HG02678 (cell line): ENCODE measurements around the gene DCBLD2.

Experiments used
- ATAC-seq: cut with Tn5 transposase; IDR thresholded peaks from one replicate; pipeline ENCODE4 v1.9.1; 2021; ENCODE audit warnings: mild to moderate bottlenecking, moderate library complexity; ENCODE audit not compliant: unreplicated experiment

The DCBLD2 gene

DNA sequence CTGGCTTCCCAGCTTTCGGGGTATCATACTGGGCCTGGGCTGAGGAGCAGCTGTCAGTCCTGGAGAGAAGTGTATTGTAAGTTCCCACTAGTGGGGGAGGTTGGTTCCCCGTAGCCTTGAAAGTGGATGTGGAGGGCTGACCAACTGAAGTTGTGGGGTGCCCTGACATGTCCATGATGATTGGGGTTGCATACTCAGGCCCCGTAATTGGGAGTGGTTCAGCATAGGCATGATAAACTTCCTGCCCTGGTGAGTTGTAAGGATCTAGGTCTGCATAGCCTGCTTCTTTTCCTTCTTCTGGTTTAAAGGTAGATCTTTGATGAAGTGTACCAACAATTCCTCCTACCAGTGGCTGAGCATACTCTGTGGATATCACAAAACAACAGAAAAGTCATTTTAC is 102.0 kb downstream of the DCBLD2 start:
- no peak for ATAC-seq

DNA sequence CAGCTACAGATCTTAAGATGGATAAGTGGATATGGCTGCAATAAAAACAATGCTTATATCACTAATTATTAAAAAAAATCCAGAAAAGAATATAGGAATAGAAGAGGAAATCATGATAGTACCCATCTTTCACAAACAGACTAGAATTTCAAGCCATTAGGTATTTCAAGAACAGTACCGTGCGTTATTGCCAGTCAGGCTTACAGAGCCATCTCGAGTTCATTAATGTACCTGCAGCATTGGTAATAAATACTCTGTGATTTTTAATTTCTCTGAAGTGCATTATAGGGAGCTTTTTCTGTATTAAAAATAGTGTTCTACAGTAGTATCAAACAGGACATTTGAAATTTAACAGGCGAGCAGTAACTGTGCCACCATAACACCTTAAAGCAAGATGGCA is 102.7 kb downstream of the DCBLD2 start:
- ATAC-seq, result no peak

DNA sequence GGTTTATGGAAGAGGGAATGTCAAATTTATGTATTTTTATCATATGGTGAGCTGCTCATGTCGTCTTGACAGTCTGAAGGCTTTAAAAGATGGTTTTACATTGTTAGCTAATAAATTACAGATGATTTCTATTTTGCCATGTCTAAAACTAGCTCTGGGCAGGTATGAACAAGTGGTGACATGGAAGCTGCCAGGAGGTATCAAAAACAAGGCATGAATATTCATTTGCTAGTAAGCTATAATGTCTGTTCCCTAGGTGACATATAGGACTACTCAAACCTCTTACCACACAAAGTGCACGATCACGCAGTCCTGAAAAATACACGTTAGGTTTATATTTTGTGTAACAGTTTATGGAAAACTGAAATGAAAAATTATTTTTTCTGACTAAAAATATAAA is 103.6 kb downstream of the DCBLD2 start:
- no peak for ATAC-seq

DNA sequence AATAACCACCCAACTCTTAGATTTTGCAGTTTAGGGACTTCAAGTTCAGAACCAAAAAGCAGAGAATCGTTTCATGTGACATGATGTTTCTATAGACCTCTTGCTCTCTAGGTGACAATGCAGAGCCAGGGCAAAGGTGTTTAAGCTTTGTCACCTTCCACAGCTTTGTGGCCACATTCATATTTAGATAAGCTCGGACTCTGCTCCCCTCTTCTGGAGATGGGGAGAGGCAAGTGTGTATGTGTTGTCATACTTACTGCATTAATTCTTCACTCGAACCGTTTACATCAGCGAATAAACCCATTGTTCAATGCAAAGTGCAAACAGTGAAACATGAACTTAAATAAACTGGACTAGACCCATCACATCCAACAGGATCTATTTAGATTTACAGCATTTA is 105.2 kb downstream of the DCBLD2 start:
- ATAC-seq, result no peak

DNA sequence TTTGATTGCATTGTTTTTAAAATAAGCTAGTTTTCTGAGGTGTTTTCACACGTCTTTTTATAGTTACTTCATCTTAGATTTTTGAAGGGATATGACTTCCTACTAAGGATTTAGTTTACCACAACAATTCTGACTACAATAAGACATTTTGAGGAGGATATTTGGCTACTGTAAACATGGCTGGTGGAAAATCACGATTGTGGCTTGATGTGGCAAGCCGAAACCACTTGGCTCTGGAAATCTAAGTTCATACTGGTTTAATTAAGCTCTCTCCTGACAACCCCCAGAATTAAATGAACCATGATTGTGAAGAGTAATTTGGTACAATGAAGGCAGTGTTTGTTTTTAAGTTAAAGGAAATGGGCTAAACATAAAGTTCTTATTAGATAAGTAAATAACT is 107.5 kb downstream of the DCBLD2 start:
- ATAC-seq, result no peak

DNA sequence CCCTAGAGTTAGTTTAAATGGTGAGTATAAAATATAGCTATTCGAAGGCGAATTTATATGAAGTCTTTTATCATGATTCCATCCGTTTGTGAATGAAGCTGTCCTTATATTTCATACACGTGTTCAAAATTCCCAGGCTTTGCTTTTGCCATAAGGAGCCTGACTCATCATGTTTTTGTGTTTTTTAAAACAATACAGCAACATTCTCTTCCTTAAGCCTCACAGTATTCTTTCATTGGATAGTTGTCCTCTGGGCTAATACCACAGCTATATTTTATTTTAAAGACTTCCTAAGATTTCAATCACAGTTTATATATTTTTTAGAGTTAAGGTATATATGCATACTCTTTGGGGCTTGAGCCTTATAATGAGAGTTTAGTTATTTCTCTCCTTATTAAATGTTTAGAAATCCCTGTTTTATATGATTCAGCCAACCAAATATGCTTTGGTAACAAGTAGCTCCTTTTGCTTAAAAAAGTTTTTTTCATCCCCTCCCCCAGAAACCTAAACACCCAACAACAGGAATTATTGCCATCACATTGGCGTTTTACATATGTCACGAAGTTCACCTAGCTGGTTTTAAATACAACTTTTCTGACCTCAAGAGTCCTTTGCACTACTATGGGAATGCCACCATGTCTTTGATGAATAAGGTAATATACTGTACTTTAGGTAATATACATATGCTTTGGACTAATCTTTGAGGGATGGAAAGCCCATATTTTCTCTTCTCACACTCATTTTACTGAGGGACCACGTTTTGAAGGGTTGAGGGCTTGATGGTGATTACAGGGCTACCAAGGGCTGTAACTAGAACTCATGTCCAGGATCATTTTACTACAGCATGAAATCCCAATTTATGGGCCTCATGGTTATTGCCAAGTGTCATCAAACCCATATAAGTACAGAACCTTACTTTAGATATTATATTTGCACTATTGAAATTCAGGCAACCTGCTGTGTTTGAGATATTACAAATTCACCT is 109.9 kb downstream of the DCBLD2 start:
- no peak for ATAC-seq

DNA sequence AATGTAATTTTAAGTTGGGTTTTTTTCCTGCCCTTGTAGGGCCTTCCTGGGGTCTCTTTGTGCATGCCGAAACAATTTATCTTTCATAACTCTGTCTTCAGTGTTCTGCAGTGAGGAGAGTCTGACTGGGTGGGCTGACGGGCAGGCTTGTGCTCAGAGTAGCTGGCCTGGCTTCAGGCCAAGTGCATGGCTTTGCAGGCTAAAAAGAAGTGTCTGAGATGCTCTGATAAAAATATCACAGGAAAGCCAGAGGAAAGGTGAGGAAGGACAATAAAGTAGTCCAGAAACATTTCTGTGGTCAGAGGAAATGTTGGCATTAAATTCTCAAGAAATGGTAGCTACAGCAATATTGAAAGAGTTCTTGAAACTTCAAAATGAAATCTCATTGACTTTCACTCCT is 112.8 kb downstream of the DCBLD2 start:
- no peak for ATAC-seq

DNA sequence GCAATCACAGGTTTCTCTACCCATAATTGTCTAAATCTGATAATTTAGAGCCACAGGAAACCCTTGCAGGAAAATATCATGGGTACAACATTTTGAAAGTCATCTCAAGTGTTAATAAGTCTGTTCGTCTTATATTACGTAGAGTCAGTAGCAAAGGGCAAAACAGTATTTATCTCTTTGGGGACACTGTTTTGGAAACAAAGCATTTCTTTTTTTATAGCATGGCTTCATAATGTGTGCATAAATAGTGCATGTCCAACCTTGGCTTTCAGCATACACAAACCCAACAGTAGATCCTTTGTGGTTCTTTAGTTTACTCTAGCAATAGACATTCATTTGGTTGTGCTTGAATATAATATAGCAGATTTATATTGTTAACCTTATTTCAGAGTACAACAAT is 114.3 kb downstream of the DCBLD2 start:
- ATAC-seq, result no peak

DNA sequence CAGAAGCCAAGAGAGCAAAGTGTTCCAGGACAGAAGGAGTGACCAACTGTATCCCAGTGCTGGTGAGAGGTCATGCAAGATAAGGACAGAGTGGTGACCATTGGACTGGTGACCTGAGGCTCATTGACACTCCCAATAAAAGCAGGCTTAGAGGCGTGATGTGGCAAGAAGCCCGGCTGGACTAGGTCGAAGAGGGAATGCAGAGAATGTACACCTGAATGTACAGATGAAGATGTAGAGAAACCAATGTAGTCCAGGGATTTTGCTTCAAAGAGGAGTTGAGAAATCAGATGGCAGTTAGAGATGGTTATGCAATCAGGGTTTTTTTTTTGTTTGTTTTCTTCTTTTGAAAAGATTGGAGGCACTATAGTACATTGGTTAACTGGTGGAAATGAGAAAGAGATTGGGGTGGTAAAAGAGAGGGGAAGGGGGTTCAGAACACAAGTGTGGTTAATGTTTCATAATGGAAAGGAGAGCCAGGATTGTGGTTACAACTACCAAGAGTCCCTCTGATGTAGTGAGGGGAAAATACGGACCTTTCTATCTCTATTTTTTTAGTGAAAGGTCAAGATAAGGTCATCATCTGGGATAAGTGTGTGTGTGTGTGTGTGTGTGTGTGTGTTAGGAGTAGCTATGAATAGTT is 115.0 kb downstream of the DCBLD2 start:
- ATAC-seq, result no peak

DNA sequence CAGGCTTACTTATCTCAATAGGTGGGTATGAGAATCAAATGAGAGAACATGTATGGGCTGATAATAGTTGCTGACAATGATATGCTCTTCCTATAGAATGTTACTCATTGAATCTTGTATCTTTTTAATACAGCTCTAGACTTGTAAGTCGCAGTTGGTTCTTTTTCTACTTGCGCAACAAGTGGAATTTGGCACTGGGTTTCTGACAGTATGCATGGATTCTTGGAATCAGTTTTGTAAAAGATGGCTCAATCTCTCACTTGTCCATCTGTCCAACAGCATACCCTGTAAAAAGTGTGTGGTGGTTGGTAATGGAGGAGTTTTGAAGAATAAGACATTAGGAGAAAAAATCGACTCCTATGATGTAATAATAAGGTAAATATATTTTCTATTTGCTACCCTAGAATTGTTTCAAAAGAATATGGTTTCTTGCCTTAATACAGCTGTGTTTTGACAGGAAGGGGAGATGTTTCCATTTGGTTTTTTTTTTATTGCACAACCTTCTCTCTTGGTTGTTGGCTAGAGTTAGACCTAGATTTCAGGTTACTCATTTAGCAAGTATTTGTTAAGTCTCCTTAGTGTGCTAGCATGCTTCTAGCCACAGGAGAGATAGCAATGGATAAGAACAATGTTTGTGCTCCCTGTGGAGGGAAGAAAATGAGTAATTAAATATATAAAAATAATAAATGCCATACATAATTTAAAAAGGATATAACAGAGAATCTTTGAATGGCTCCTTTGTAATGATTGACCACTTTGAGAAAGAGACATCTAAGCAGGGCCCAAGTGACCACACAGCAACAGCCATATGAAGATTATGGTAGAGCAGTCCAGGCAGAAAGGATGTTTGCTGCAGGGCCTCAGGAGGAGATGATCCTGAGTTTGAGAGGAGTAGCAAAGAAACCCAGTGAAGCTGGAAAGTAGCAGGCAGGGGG is 116.6 kb downstream of the DCBLD2 start:
- ATAC-seq, result no peak

DNA sequence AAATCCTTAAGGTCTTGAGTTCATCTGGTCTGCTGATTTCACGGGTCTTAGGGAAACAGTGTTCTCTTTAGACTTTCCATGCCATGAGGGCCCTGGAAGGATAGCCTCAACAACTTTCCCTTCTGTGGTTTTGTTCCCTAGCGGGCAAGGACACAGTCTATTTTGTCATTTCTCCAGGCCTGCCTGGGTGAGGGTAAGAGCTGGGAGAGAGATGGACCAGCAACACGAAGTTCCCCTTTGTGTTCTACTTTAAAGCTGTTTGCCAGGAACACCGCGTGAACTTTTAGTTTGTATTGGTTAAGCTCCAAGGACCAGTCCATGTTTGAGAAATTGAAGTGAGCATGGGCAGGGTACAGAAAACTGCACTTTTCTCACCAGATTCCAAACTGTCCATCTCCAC is 117.5 kb downstream of the DCBLD2 start:
- no peak for ATAC-seq

DNA sequence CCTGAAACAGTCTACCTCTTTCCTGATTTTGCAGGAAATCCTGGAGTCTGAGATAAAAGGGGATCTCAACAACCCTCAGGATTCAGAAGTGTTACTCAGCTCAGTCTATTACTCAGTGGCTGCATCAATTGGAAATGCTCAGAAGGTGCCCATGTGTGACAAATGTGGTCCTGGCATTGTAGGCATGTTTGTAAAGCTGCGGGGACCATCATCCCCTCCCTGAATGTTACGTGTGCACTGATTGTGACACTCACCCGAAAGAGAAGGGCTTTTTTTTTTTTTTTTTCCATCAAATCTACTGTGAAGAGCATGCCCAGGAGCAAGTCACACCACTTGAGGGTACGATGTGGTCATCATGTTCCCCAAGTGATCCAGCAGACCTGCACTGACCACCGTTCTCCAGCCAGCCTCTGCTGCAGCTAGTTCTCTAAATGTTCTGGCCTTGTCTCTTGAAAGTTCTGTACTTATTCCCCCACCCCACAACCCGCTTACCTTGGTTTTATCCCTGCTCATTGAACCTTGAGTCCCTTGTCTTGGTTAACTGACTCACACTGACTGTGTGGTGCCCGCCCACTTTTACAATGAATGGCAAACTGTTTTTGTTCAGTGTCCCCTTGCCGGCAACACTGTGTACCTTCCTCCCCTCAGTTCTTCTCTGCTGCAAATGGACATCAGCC is 118.5 kb downstream of the DCBLD2 start:
- ATAC-seq, result no peak

DNA sequence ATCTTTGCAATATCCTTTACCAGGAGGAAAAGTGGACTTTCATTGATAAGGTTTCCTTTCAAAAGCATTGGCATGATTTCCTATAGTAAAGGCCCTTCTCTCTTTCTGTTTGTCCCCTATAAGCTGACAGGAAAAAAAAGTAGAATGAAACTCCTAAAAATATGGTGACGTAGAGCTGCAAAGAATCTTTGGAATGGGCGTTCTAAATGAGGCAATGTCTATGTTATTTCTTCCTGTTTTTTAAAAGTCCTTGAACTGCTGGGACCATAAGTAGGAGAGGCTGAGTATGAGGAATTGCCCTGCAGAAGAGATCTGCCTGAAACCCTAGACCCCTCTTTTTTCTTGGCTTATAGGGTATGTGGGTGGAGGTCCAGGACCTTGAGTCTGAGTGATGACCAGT is 121.2 kb downstream of the DCBLD2 start:
- no peak for ATAC-seq

DNA sequence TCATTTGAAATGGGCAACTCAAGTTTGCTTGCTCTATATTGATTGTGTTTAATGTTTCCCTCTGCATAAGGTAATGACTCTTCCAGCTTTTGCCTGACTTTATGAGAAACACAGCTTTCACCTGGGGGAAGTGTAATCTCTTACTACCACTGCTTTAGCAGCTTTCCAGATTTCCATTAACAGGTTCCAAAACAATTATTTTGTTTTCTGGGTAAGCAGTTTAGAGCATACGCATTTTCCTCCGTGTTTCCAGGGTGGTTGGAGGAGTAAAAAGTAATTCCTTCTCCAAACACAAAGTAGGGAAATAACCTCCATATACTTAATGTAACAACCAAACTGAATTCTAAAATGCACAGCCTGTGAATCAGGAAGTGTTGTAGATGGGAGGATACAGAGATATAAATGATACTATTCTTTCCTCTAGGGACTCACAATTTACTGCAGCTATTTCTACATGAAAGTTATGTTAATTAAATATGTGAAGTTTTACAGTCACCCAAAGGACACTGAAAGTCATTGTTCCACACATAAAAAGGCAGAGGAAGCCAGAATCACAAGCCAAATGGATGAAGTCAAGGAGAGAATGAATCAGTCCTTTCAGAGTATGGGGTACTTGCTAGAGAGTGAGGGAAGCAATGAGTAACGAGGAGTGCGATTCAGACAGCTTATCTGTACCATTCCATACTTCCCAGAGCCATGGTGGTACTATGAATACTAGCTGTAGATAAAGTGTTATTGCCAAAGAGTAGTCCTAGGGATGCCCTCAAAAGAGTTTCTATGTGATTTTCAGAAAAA is 121.8 kb downstream of the DCBLD2 start:
- ATAC-seq, result no peak

DNA sequence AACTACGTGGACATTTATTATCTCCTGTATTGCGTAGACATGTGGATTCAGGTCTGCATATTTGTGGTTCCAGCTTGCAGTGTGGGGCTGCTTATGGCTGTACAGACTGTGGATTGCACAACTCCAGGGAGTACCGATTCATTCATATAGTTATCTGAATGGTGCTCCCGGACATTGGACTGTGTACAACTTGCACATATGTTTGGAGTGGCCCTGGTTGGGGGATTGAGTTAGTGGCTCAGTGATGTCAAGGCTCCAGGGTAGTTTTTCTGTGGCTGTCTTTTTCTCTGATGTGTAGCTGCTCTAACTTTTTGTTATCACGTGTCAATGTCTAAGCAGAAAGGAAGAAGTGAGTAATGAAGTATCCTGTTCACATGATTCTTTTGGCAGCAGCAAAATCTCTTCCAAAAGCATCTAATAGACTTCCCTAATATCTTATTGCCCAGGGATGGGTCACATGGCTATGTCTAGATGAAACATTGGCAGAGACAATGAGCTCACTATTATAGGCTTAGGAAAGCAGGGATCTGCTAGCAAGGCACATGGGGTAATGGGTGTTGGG is 122.6 kb downstream of the DCBLD2 start:
- ATAC-seq, result no peak

DNA sequence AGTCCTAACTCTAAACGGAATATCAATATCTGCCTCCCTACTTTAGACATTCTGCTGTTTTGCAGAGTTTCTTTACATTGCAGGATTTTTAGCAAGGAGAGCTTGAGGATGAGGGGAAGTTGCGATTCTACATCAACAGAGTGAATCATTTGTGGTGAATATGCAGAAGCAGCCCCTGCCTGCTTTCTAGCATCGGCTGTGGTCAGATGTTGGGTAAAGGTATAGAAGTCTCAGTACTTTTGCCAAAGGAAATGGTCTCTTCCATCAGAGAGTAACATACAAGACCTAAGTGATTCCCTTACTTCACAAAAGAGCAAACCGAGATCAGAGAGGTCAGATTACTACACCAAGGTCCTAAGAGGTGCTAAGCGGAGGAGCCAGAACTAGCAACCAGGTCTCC is 123.1 kb downstream of the DCBLD2 start:
- no peak for ATAC-seq

DNA sequence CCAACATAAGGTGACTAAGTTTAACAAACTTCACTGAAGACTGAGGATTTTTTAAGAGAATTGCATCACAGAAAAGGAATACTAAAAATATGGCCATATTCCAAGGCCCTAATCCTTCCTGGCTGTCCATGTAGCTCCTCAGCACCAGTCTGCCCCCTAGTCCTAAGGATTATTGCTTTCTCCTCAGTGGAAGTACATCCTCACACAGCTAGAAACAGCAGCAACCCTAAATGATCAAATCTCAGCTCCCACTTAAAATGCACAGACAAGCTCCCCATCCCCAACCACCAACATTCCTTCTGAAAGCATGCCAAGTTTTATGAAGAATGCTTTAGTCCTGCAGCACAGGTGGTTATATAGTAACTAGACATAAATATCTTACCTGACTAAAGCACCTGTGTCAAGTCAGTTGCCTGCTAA is 123.7 kb downstream of the DCBLD2 start:
- no peak for ATAC-seq

DNA sequence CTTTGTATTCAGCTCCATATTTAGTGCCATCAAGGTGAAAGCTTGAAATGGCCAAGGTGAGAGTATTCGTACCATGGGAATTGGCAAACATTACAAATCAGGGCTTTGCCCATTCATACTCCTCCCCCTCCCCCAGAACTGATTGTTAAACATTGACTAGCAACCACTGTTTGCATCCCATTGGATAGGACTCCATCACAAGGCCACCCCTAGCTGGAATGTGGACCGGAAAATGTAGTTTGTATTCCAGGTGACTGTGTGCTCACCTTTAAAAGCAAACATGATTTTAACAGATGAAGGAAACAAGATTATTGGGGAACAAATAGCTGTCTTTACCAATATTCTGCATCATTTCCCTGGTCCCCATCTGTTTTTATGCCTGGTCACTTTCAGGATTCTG is 124.2 kb downstream of the DCBLD2 start:
- no peak for ATAC-seq

DNA sequence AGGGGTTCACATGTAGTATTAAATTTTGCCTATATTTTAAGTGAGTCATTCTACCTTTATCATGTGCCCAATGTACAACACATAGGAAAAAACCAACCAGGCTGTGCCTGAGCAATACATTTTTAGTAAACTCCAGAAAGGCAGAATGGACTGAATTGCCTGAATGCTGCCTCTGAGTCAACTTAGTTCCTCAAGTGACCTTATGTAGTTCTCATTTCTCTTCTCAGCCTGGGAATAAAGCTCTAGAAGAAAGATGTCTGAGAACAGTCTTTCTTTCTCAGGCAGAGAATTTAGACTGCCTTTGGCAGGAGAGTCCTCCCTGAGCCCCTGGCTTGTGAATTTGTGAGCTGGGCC is 125.4 kb downstream of the DCBLD2 start:
- no peak for ATAC-seq
